K562 (cell line): ENCODE results near the gene TRAF1. TPM values are rescaled to one million over a fixed set of nuclear protein-coding genes. Genes with fewer than 3 reads are reported as not detected.
A peak's percentile ranks its signal among the peaks of the same experiment; 100 is the strongest.

ENCODE experiments used
- ATAC-seq: fragments of 200-7000 bp; cut with Tn5 transposase; 3 replicates; pipeline ENCODE4 v1.9.1; 2020; ENCODE audit warnings: moderate library complexity
- BruUV-seq: library from RNA; stranded (reverse); fragments of 400-500 nt; replicated peaks from 2 replicates; lab custom pipeline; 2021; lab: Mats Ljungman, UMichigan
- CTCF ChIA-PET: fragments of 300-600 bp; formaldehyde crosslinking; extraction: SDS; loops from one replicate; lab custom pipeline; 2021; ENCODE audit warnings: low intra/inter-chr PET ratio; lab: Yijun Ruan, JAX
- POLR2A ChIA-PET: fragments of 300-600, 350-650 bp; sonication (Branson Sonifier 250); formaldehyde crosslinking; extraction: SDS; loops from one replicate; lab custom pipeline; 2021; ENCODE audit warnings: antibody characterized with exemption, inconsistent platforms; lab: Yijun Ruan, JAX
- DNase-seq, 4 experiments: peaks; one replicate each; pipeline versions ENCODE4 v3.0.0 to v3.0.0-alpha.2; 2011 to 2018; ENCODE audit warnings: low spot score in 3 of 4, mixed read lengths in 3 of 4; ENCODE audit errors: extremely low read depth in 1 of 4
- FAIRE-seq: peaks from 2 replicates; lab custom pipeline; 2011; peaks lifted over from hg19 to GRCh38; lab: Jason Lieb, UNC
- H2AFZ ChIP-seq: 2 replicates; pipeline ENCODE4 v1.6.0; 2011; ENCODE audit warnings: low read depth, low read length, control low read depth, inconsistent platforms
- H3K27ac ChIP-seq: fragments of 200-600 bp; 3 replicates; pipeline ENCODE4 v1.8.0; 2011; ENCODE audit warnings: low read depth, mild to moderate bottlenecking, control low read depth, inconsistent platforms, low read length, moderate library complexity, mixed read lengths; ENCODE audit errors: extremely low read depth
- H3K27me3 ChIP-seq, 2 experiments: fragments of 300-600 bp in 1 of 2; 2 replicates in 1 of 2; 3 replicates in 1 of 2; pipeline versions ENCODE4 v1.6.0 to v1.8.0; 2011; ENCODE audit warnings: inconsistent platforms in 2 of 2, low read length in 2 of 2, mild to moderate bottlenecking in 1 of 2, mixed read lengths in 1 of 2, moderate library complexity in 1 of 2; ENCODE audit not compliant: control insufficient read depth in 2 of 2, insufficient read depth in 2 of 2
- H3K36me3 ChIP-seq: fragments of 300-600 bp; 3 replicates; pipeline ENCODE4 v1.8.0; 2011; ENCODE audit warnings: mild to moderate bottlenecking, low read length, inconsistent platforms; ENCODE audit not compliant: control insufficient read depth, insufficient read depth
- H3K4me1 ChIP-seq, 2 experiments: fragments of 200-600 bp in 1 of 2; replicated peaks in 1 of 2; 2 replicates in 1 of 2; 3 replicates in 1 of 2; pipeline versions ENCODE4 v1.5.1 to v1.8.0; 2011; ENCODE audit warnings: inconsistent platforms in 2 of 2, low read length in 2 of 2, mild to moderate bottlenecking in 1 of 2, mixed read lengths in 1 of 2, moderate library complexity in 1 of 2; ENCODE audit not compliant: control insufficient read depth in 2 of 2, insufficient read depth in 2 of 2
- H3K4me2 ChIP-seq: 2 replicates; pipeline ENCODE4 v1.6.1; 2011; ENCODE audit warnings: low read length, control low read depth, inconsistent platforms, mixed read lengths; ENCODE audit not compliant: insufficient read depth
- H3K4me3 ChIP-seq: fragments of 200-600 bp; sonication (generic), shearing (Covaris generic); 2 replicates; pipeline ENCODE4 v1.5.1; 2016; ENCODE audit warnings: control low read depth, inconsistent platforms
- H3K79me2 ChIP-seq: fragments of 200-600 bp; 3 replicates; pipeline ENCODE4 v1.8.0; 2011; ENCODE audit warnings: low read length, inconsistent platforms; ENCODE audit not compliant: control insufficient read depth, insufficient read depth
- H3K9ac ChIP-seq, 2 experiments: 2 replicates each; pipeline versions ENCODE4 v1.6.0 to v1.6.1; 2011; ENCODE audit warnings: low read depth in 2 of 2, low read length in 2 of 2, control low read depth in 1 of 2, inconsistent platforms in 1 of 2, mild to moderate bottlenecking in 1 of 2, mixed read lengths in 1 of 2; ENCODE audit not compliant: insufficient read depth in 1 of 2
- H3K9me1 ChIP-seq: one replicate; pipeline ENCODE4 v1.6.0; 2011; ENCODE audit warnings: inconsistent platforms, mild to moderate bottlenecking, low read length, moderate library complexity; ENCODE audit not compliant: control insufficient read depth, insufficient read depth
- H3K9me3 ChIP-seq: replicated peaks from 2 replicates; pipeline ENCODE4 v1.5.1; 2011; ENCODE audit warnings: low read depth, low read length, inconsistent platforms; ENCODE audit not compliant: control insufficient read depth, insufficient read depth
- H4K20me1 ChIP-seq: replicated peaks from 2 replicates; pipeline ENCODE4 v1.6.1; 2011; ENCODE audit warnings: low read length, inconsistent platforms, mixed read lengths; ENCODE audit not compliant: control insufficient read depth, insufficient read depth
- ATF3 ChIP-seq, 2 experiments: fragments of 450-650 bp in 1 of 2; sonication (generic) in 1 of 2; formaldehyde crosslinking in 1 of 2; IDR thresholded peaks in 1 of 2; conservative IDR thresholded peaks in 1 of 2; 2 replicates each; pipeline versions ENCODE4 v1.6.1 to v1.8.1; 2016 to 2023; ENCODE audit warnings: mild to moderate bottlenecking in 2 of 2, moderate library complexity in 2 of 2, inconsistent platforms in 1 of 2, missing genetic modification reagents in 1 of 2
- CREBBP ChIP-seq: IDR thresholded peaks from one replicate; pipeline ENCODE4 v1.6.1; 2012; ENCODE audit warnings: low read depth, mild to moderate bottlenecking, control low read depth, inconsistent platforms, low read length
- E2F1 ChIP-seq: sonication (generic); formaldehyde crosslinking; IDR thresholded peaks from 2 replicates; pipeline ENCODE4 v1.8.1; 2023; ENCODE audit warnings: mild to moderate bottlenecking, missing genetic modification reagents, moderate library complexity
- EP300 ChIP-seq: IDR thresholded peaks from 2 replicates; pipeline ENCODE4 v1.6.1; 2012; ENCODE audit warnings: low read length, improper control_type of control experiment
- HNRNPLL ChIP-seq: fragments of 200-400 bp; formaldehyde crosslinking; IDR thresholded peaks from 2 replicates; pipeline ENCODE4 v1.6.1; 2017; ENCODE audit warnings: low read length, low read depth, mild to moderate bottlenecking; ENCODE audit not compliant: poor library complexity, severe bottlenecking
- PREB ChIP-seq: sonication (generic); formaldehyde crosslinking; IDR thresholded peaks from 2 replicates; pipeline ENCODE4 v1.8.1; 2023; ENCODE audit warnings: mild to moderate bottlenecking, missing genetic modification reagents
- SMARCB1 ChIP-seq: IDR thresholded peaks from 2 replicates; pipeline ENCODE4 v1.6.1; 2011; ENCODE audit warnings: improper control_type of control experiment, low read depth; ENCODE audit not compliant: insufficient read length
- SMC3 ChIP-seq: conservative IDR thresholded peaks from 2 replicates; pipeline ENCODE4 v1.6.1; 2011; ENCODE audit warnings: low read depth, low read length, improper control_type of control experiment; ENCODE audit not compliant: insufficient read depth
- STAT6 ChIP-seq: sonication (generic); formaldehyde crosslinking; IDR thresholded peaks from 2 replicates; pipeline ENCODE4 v1.8.1; 2023; ENCODE audit warnings: mild to moderate bottlenecking, missing genetic modification reagents
- TARDBP ChIP-seq: fragments of 450-650 bp; IDR thresholded peaks from 2 replicates; pipeline ENCODE4 v1.6.1; 2016
- ZKSCAN1 ChIP-seq: fragments of 150-350 bp; IDR thresholded peaks from 2 replicates; pipeline ENCODE4 v1.6.1; 2016; ENCODE audit warnings: low read depth, low read length
- WGBS: fragments of 100-300 bp; shearing (Covaris generic); methylation state at CpG from one replicate; pipeline ENCODE4 v1.1.6; 2016; ENCODE audit warnings: low coverage, mixed read lengths; ENCODE audit not compliant: insufficient coverage; ENCODE audit errors: missing lambda C conversion rate; 5-methylcytosine and 5-hydroxymethylcytosine counted together
- in situ Hi-C: fragments of 300-500 bp; cut with MboI; formaldehyde crosslinking; loops from 4 replicates; pipeline ENCODE4 v1.15.0; 2018; ENCODE audit warnings: inconsistent platforms, mixed read lengths
- intact Hi-C: fragments of 100-400 bp; cut with micrococcal nuclease; formaldehyde crosslinking; loops from 2 replicates; pipeline ENCODE4 v1.14.2; 2022
- polyA plus RNA-seq, 8 experiments: library from polyadenylated mRNA; depleted of rRNA in 4 of 8; stranded (reverse) in 5 of 8; unstranded in 3 of 8; fragments of >200 nt; fragmentation: Nextera tagmentation in 2 of 8; fragmentation: Illumina TruSeq in 1 of 8; extraction: Ambion mirVana in 2 of 8; extraction: Trizol in 1 of 8; gene quantifications; 2 replicates each; pipeline versions ENCODE4 v1.2.1 to v1.2.3, GENCODE V29; 2011 to 2014; ENCODE audit warnings: inconsistent platforms in 1 of 8, missing spikeins in 1 of 8
- total RNA-seq, 7 experiments: library from RNA; depleted of rRNA in 6 of 7; stranded (reverse); fragments of >200 nt in 6 of 7; fragmentation: Illumina TruSeq in 2 of 7; extraction: Trizol in 2 of 7; gene quantifications; 2 replicates each; pipeline versions ENCODE4 v1.2.1 to v1.2.3, GENCODE V29; 2011 to 2021; ENCODE audit warnings: low replicate concordance in 1 of 7

Gene TRAF1
- total and polyA plus RNA-seq, 9 of the 15 experiments (the other 6 are each of a cell fraction or from before 2014, with no cell fraction given) = 0.01 to 1.1 (median 0.04) TPM; not detected in 2

- CTCF ChIA-PET = no interaction called here
- Histone ChIP-seq H3K4me2 (peak overlapping the region; percentile 100), H3K36me3 (peaks cover 60% of the 10 kb centered on the region), H2AFZ (peak overlapping the region; percentile 67), H3K4me1 (peaks cover 45 to 47% of the 10 kb centered on the region in 2 experiments), H3K27me3 (no peaks in the 10 kb centered on the region; a peak in 1 of 5 replicates), H3K4me3 (peak overlapping the region; percentile 74), H3K9me3 (no peaks in the 10 kb centered on the region), H3K9ac (peak overlapping the region; percentile 98), H3K9me1 (no peaks in the 10 kb centered on the region), H3K79me2 (peaks cover 56% of the 10 kb centered on the region), H3K27ac (peak overlapping the region; percentile 95), H4K20me1 (no peaks in the 10 kb centered on the region)
- WGBS = 4% methylated on average over 7 of the region's 7 CpGs
- ATAC-seq (peak; percentile 0), DNase-seq (peak in 1 of 4 experiments; percentile 56), FAIRE-seq (no peak)
- in situ Hi-C loops (no loop called here), intact Hi-C loops (loop anchor here (10.0 kb wide), 1 partner anchor 199 kb away; the partner anchor contains the start of gene CNTRL)
- BruUV-seq = TSS peak; percentile 40
- TF ChIP-seq ZKSCAN1 = no peak
- no peak for TF ChIP-seq CREBBP
- no peak for TF ChIP-seq SMARCB1
- TF ChIP-seq STAT6 (CRISPR knock-in tag) = no peak
- TF ChIP-seq ATF3 (IDR thresholded peaks at IDR 0.05) = no peak
- TF ChIP-seq ATF3 (CRISPR knock-in tag; conservative IDR thresholded peaks at IDR 0.05) = 0 out of 2 replicates have a peak, but pooled peaks have one; percentile 20
- TF ChIP-seq EP300 = 0 out of 2 replicates have a peak, but pooled peaks have one; percentile 0
- no peak for TF ChIP-seq HNRNPLL
- TF ChIP-seq TARDBP = no peak
- peak; percentile 31; the same call in 1 of the 2 replicates for TF ChIP-seq E2F1
- TF ChIP-seq SMC3 = 0 out of 2 replicates have a peak, but pooled peaks have one; percentile 6
- no peak for TF ChIP-seq PREB (CRISPR knock-in tag)
- POLR2A ChIA-PET = interaction anchor here (0.7 to 15.5 kb wide), 7 partner anchors 10 to 59 kb away, joined by 3 to 464 read pairs (median 4); partner anchors contain the start of gene PSMD5
Measured at GRCh38 chr9:120875643-120875953, 51.0 kb downstream of the TRAF1 start.
